Thyroid gland (tissue), 4 donors: ENCODE results near the gene UNC13A.

ENCODE experiments used
- CTCF ChIP-seq, 6 experiments: fragments of 200-600 bp in 3 of 6; fragments of 450-650 bp in 3 of 6; sonication (generic) in 3 of 6; IDR thresholded peaks; one replicate each; pipeline ENCODE4 v1.5.1; 2016 to 2019; ENCODE audit warnings: antibody characterized with exemption in 6 of 6, mild to moderate bottlenecking in 2 of 6, inconsistent platforms in 1 of 6, moderate library complexity in 1 of 6
- POLR2A ChIP-seq, 2 donors: fragments of 450-650 bp; IDR thresholded peaks; one replicate each; pipeline ENCODE4 v1.6.1; 2017; ENCODE audit warnings: antibody characterized with exemption in 2 of 2, mild to moderate bottlenecking in 2 of 2, moderate library complexity in 1 of 2

DNA sequence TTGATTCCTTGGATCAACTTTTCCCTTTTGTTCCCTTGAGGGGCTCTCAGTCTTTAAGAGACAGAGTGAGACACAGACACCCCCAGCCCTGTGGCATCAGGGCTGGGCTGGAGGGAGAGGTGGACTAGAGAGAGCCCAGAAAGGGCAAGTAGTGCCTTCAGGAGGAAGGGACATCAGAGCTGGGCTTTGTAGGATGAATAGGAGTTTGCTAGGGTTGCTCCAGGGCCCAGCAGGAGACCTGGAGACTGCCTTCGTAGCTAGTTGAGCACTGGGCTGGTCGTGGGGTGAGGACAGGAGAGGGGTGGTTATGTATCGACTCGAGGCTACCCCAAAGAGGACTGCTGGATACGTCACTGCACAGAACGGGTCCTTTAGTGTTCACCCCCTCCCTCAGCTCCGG, 36.5 kb upstream of the UNC13A start:
- TF ChIP-seq POLR2A (IDR thresholded peaks at IDR 0.05) = no peak
- TF ChIP-seq CTCF (IDR thresholded peaks at IDR 0.05) = no peak
